Spleen (tissue), 11 donors: Measurements from ENCODE around the gene APH1A. TPM values are rescaled to one million over a fixed set of nuclear protein-coding genes. Genes with fewer than 3 reads are reported as not detected.
"Not testable (repeated sequence)": the region's sequence is repeated elsewhere in the genome, so short reads cannot be mapped to it uniquely, and the experiment has no call there.

Experiments used
- DNase-seq: peaks from one replicate; pipeline ENCODE4 v3.0.0-alpha.2; 2020
- H3K27ac ChIP-seq, 8 donors: fragments of 200-600 bp; sonication (generic) in 7 of 8; 1 replicate in 4 of 8; 2 replicates in 4 of 8; pipeline versions ENCODE4 v1.5.0 to v1.8.0; 2016 to 2021; ENCODE audit warnings: inconsistent platforms in 4 of 8, mild to moderate bottlenecking in 4 of 8, moderate library complexity in 1 of 8
- H3K27me3 ChIP-seq, 7 donors: fragments of 200-600 bp; sonication (generic) in 6 of 7; replicated peaks in 1 of 7; 1 replicate in 4 of 7; 2 replicates in 3 of 7; pipeline versions ENCODE4 v1.5.0 to v1.8.0; 2016 to 2021; ENCODE audit warnings: inconsistent platforms in 3 of 7, mild to moderate bottlenecking in 1 of 7
- H3K36me3 ChIP-seq, 6 donors: fragments of 200-600 bp; sonication (generic) in 5 of 6; 1 replicate in 4 of 6; 2 replicates in 2 of 6; pipeline versions ENCODE4 v1.5.0 to v1.8.0; 2016 to 2021; ENCODE audit warnings: inconsistent platforms in 2 of 6
- H3K4me1 ChIP-seq, 6 donors: fragments of 200-600 bp; sonication (generic) in 5 of 6; 1 replicate in 3 of 6; 2 replicates in 3 of 6; pipeline versions ENCODE4 v1.5.0 to v1.8.0; 2016 to 2021; ENCODE audit warnings: inconsistent platforms in 3 of 6
- H3K4me3 ChIP-seq, 8 donors: fragments of 200-600 bp; sonication (generic) in 7 of 8; 1 replicate in 4 of 8; 2 replicates in 4 of 8; pipeline versions ENCODE4 v1.5.0 to v1.8.0; 2016 to 2021; ENCODE audit warnings: inconsistent platforms in 4 of 8, mild to moderate bottlenecking in 4 of 8, moderate library complexity in 2 of 8
- H3K9me3 ChIP-seq, 8 donors: fragments of 200-600 bp; sonication (generic) in 7 of 8; 1 replicate in 4 of 8; 2 replicates in 4 of 8; pipeline versions ENCODE4 v1.5.0 to v1.8.0; 2016 to 2021; ENCODE audit warnings: inconsistent platforms in 4 of 8
- CTCF ChIP-seq, 11 experiments: fragments of 200-600 bp in 7 of 11; fragments of 450-650 bp in 4 of 11; sonication (generic) in 4 of 11; IDR thresholded peaks in 8 of 11; conservative IDR thresholded peaks in 3 of 11; 1 replicate in 7 of 11; 2 replicates in 4 of 11; pipeline versions ENCODE4 v1.4.0 to v1.8.0; 2016 to 2021; ENCODE audit warnings: antibody characterized with exemption in 11 of 11, inconsistent platforms in 4 of 11, mild to moderate bottlenecking in 1 of 11
- POLR2A ChIP-seq, 3 donors: fragments of 450-650 bp; IDR thresholded peaks; one replicate each; pipeline ENCODE4 v1.5.1; 2017; ENCODE audit warnings: antibody characterized with exemption in 3 of 3, mild to moderate bottlenecking in 1 of 3
- POLR2AphosphoS5 ChIP-seq, 3 donors: sonication (generic); formaldehyde crosslinking; IDR thresholded peaks; one replicate each; pipeline ENCODE4 v1.5.1; 2017; ENCODE audit warnings: antibody characterized with exemption in 3 of 3
- WGBS, 5 donors: extraction: QIAGEN DNeasy Blood & Tissue Kit in 3 of 5; methylation state at CpG; one replicate each; pipeline versions ENCODE4 v1.1.5 to v1.1.7; 2013 to 2018; 5-methylcytosine and 5-hydroxymethylcytosine counted together
- intact Hi-C: fragments of 100-400 bp; cut with DNase I; formaldehyde crosslinking; loops from one replicate; pipeline ENCODE4 v1.15.0; 2023; ENCODE audit warnings: low total_unique reads
- polyA plus RNA-seq, 3 donors: library from polyadenylated mRNA; stranded (reverse); fragments of 200-250 nt; gene quantifications; one replicate each; pipeline ENCODE4 v1.2.1, GENCODE V29; 2013
- total RNA-seq, 7 donors: library from RNA; depleted of rRNA in 3 of 7; stranded (reverse); fragments of >200 nt in 3 of 7; fragmentation: NEBNext Ultra II Directional in 4 of 7; extraction: Animal tissue kit (Norgen Biotek cat#: 25700) in 4 of 7; gene quantifications; one replicate each; pipeline versions ENCODE4 v1.1.0 to v1.2.1, GENCODE V29; 2016 to 2021
- donor health status: healthy with polysubstance abuse.
- donor health status: DM: no; HTN: no; CAD: no; lungs with moderate emphysema.
- donor health status: DM: no; HTN: no; CAD: no.
- donor health status: Bipolar disorder and iron deficiency.
- donor health status: healthy.
- donor health status: DM: no; HTN: no; CAD: no.
- donor health status: DM: yes; HTN: yes; CAD: no.

The APH1A gene
- total and polyA plus RNA-seq, 10 donors, result 72.0 to 186 (median 134) TPM

GRCh38 chr1:150234309-150234565, 34.6 kb downstream of the APH1A start:
- DNase-seq, result no peak
- TF ChIP-seq POLR2A (IDR thresholded peaks at IDR 0.05), result no peak
- TF ChIP-seq CTCF (IDR thresholded peaks at IDR 0.05 in 8 of 11, conservative IDR thresholded peaks at IDR 0.05 in 3 of 11), result no peak
- no peak for TF ChIP-seq POLR2AphosphoS5 (IDR thresholded peaks at IDR 0.05)
- WGBS, 5 donors, result 0 to 1% (median 1%) methylated on average over 9 of the region's 9 CpGs
- peaks cover 0 to 25% (median 13%) of the 10 kb centered on the region in 6 donors for H3K36me3 ChIP-seq
- no peaks in the 10 kb centered on the region for H3K9me3 ChIP-seq
- H3K27me3 ChIP-seq, result no peaks in the 10 kb centered on the region
- intact Hi-C loops, result no loop called here
- peak overlapping the region; percentile 69 to 86 (median 78) for H3K4me3 ChIP-seq
- peak overlapping the region; percentile 93 to 100 (median 99) for H3K27ac ChIP-seq
- peaks cover 5 to 30% (median 25%) of the 10 kb centered on the region in 6 donors for H3K4me1 ChIP-seq

GRCh38 chr1:150233359-150234308, 35.2 kb downstream of the APH1A start:
- DNase-seq, result no peak
- H3K4me1 ChIP-seq, result peaks cover 5 to 30% (median 25%) of the 10 kb centered on the region in 6 donors
- no peak for TF ChIP-seq CTCF (IDR thresholded peaks at IDR 0.05 in 8 of 11, conservative IDR thresholded peaks at IDR 0.05 in 3 of 11)
- TF ChIP-seq POLR2A (IDR thresholded peaks at IDR 0.05), result no peak
- no peak for TF ChIP-seq POLR2AphosphoS5 (IDR thresholded peaks at IDR 0.05)
- no peaks in the 10 kb centered on the region for H3K9me3 ChIP-seq
- 9 to 19% (median 10%) methylated on average over 15 of the region's 15 CpGs for WGBS, 5 donors
- H3K4me3 ChIP-seq, result peak overlapping the region; percentile 69 to 86 (median 78)
- intact Hi-C loops, result no loop called here
- no peaks in the 10 kb centered on the region for H3K27me3 ChIP-seq
- H3K27ac ChIP-seq, result peak overlapping the region; percentile 93 to 100 (median 99)
- peaks cover 0 to 31% (median 16%) of the 10 kb centered on the region in 6 donors for H3K36me3 ChIP-seq

GRCh38 chr1:150232921-150233320, 35.9 kb downstream of the APH1A start:
- Histone ChIP-seq H3K4me1 (peaks cover 5 to 30% (median 25%) of the 10 kb centered on the region in 6 donors), H3K27ac (peak overlapping the region in 7 of 8 donors; percentile 98 to 100 (median 99)), H3K36me3 (peaks cover 0 to 38% (median 22%) of the 10 kb centered on the region in 6 donors)
- intact Hi-C loops, H3K27me3 ChIP-seq, DNase-seq, H3K9me3 ChIP-seq, H3K4me3 ChIP-seq: not testable (repeated sequence)
- WGBS, 5 donors, result 73 to 86% (median 78%) methylated on average over 10 of the region's 10 CpGs

DNA sequence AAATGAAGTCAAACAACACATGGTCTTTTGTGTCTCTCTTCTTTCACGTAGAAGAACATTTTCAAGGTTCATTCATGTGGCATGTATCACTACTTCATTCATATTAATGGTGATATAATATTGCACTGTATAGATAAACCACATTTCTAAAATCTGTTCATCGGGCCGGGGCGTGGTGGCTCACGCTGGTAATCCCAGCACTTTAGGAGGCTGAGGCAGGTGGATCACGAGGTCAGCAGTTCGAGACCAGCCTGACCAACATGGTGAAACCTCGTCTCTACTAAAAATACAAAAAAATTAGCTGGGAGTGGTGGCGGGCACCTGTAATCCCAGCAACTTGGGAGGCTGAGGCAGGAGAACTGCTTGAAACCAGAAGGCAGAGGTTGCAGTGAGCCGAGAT, 40.6 kb downstream of the APH1A start:
- H3K27me3 ChIP-seq, H3K4me3 ChIP-seq, DNase-seq, H3K9me3 ChIP-seq, H3K27ac ChIP-seq, intact Hi-C loops: not testable (repeated sequence)
- H3K4me1 ChIP-seq, result peaks cover 0 to 34% (median 10%) of the 10 kb centered on the region in 6 donors
- 96 to 99% (median 97%) methylated on average over 10 of the region's 10 CpGs for WGBS, 5 donors
- H3K36me3 ChIP-seq, result peaks cover 0 to 85% (median 65%) of the 10 kb centered on the region in 6 donors

GRCh38 chr1:150227228-150227627, 41.6 kb downstream of the APH1A start:
- TF ChIP-seq POLR2AphosphoS5 (IDR thresholded peaks at IDR 0.05) (no peak), POLR2A (IDR thresholded peaks at IDR 0.05) (no peak), CTCF (IDR thresholded peaks at IDR 0.05 in 8 of 11, conservative IDR thresholded peaks at IDR 0.05 in 3 of 11) (no peak)
- Histone ChIP-seq H3K4me1 (peaks cover 0 to 25% (median 3%) of the 10 kb centered on the region in 6 donors), H3K27ac (no peak overlapping the region), H3K27me3 (no peaks in the 10 kb centered on the region), H3K9me3 (no peaks in the 10 kb centered on the region), H3K4me3 (no peak overlapping the region), H3K36me3 (peaks cover 0 to 95% (median 72%) of the 10 kb centered on the region in 6 donors)
- intact Hi-C loops, result no loop called here
- DNase-seq, result no peak
